ENCODE results near the gene SYT15.

The SYT15 gene

GRCh38 chr10:46539596-46540411 is 39.1 kb upstream of the SYT15 start:
- H3K9me2 ChIP-seq (replicated peaks; ENCODE audit: control insufficient read depth, low read length) = no peaks in the 10 kb centered on the region
- H3K79me2 ChIP-seq (ENCODE audit: control insufficient read depth, low read length) = no peaks in the 10 kb centered on the region
- no peak overlapping the region for H3K4me2 ChIP-seq (ENCODE audit: low read length)
- H3K36me3 ChIP-seq (ENCODE audit: control insufficient read depth, low read length) = no peaks in the 10 kb centered on the region
- H4K20me1 ChIP-seq (ENCODE audit: control insufficient read depth, insufficient read depth, low read depth, low read length) = no peaks in the 10 kb centered on the region
- no peak overlapping the region for H3K27ac ChIP-seq (ENCODE audit: low read depth, low read length)
- TF ChIP-seq EZH2phosphoT487 (IDR thresholded peaks at IDR 0.05; ENCODE audit: borderline replicate concordance, low read length) (no peak), CTCF (IDR thresholded peaks at IDR 0.05; ENCODE audit: low read depth, low read length, poor library complexity, severe bottlenecking) (no peak)
- no peaks in the 10 kb centered on the region for H3K4me1 ChIP-seq (ENCODE audit: control insufficient read depth, low read length)
- H3K9me3 ChIP-seq (ENCODE audit: control insufficient read depth, insufficient read depth, low read length) = no peaks in the 10 kb centered on the region
- H3F3A ChIP-seq (ENCODE audit: control insufficient read depth, insufficient read depth) = no peaks in the 10 kb centered on the region
- H3K4me3 ChIP-seq (ENCODE audit: low read length) = no peak overlapping the region
- peaks cover 4% of the 10 kb centered on the region for H3K27me3 ChIP-seq (ENCODE audit: control insufficient read depth, low read length)

GRCh38 chr10:46540412-46541016 is 38.4 kb upstream of the SYT15 start:
- H4K20me1 ChIP-seq (ENCODE audit: control insufficient read depth, insufficient read depth, low read depth, low read length) = no peaks in the 10 kb centered on the region
- H3K4me2 ChIP-seq (ENCODE audit: low read length) = no peak overlapping the region
- no peaks in the 10 kb centered on the region for H3K4me1 ChIP-seq (ENCODE audit: control insufficient read depth, low read length)
- H3K79me2 ChIP-seq (ENCODE audit: control insufficient read depth, low read length) = no peaks in the 10 kb centered on the region
- H3K9me2 ChIP-seq (replicated peaks; ENCODE audit: control insufficient read depth, low read length) = no peaks in the 10 kb centered on the region
- H3F3A ChIP-seq (ENCODE audit: control insufficient read depth, insufficient read depth) = no peaks in the 10 kb centered on the region
- no peaks in the 10 kb centered on the region for H3K9me3 ChIP-seq (ENCODE audit: control insufficient read depth, insufficient read depth, low read length)
- TF ChIP-seq EZH2phosphoT487 (IDR thresholded peaks at IDR 0.05; ENCODE audit: borderline replicate concordance, low read length) (no peak), CTCF (IDR thresholded peaks at IDR 0.05; ENCODE audit: low read depth, low read length, poor library complexity, severe bottlenecking) (no peak)
- H3K4me3 ChIP-seq (ENCODE audit: low read length) = no peak overlapping the region
- peaks cover 4% of the 10 kb centered on the region for H3K27me3 ChIP-seq (ENCODE audit: control insufficient read depth, low read length)
- no peaks in the 10 kb centered on the region for H3K36me3 ChIP-seq (ENCODE audit: control insufficient read depth, low read length)
- H3K27ac ChIP-seq (ENCODE audit: low read depth, low read length) = no peak overlapping the region

- Histone ChIP-seq H3K9me2 (replicated peaks; ENCODE audit: control insufficient read depth, low read length) (no peaks in the 10 kb centered on the region), H3K9me3 (ENCODE audit: control insufficient read depth, insufficient read depth, low read length) (no peaks in the 10 kb centered on the region), H4K20me1 (ENCODE audit: control insufficient read depth, insufficient read depth, low read depth, low read length) (no peaks in the 10 kb centered on the region), H3K4me3 (ENCODE audit: low read length) (no peak overlapping the region), H3K36me3 (ENCODE audit: control insufficient read depth, low read length) (no peaks in the 10 kb centered on the region), H3K4me1 (ENCODE audit: control insufficient read depth, low read length) (no peaks in the 10 kb centered on the region), H3K79me2 (ENCODE audit: control insufficient read depth, low read length) (no peaks in the 10 kb centered on the region), H3F3A (ENCODE audit: control insufficient read depth, insufficient read depth) (no peaks in the 10 kb centered on the region), H3K4me2 (ENCODE audit: low read length) (no peak overlapping the region), H3K27ac (ENCODE audit: low read depth, low read length) (no peak overlapping the region), H3K27me3 (ENCODE audit: control insufficient read depth, low read length) (peaks cover 4% of the 10 kb centered on the region)
- TF ChIP-seq EZH2phosphoT487 (IDR thresholded peaks at IDR 0.05; ENCODE audit: borderline replicate concordance, low read length) = no peak
- no peak for TF ChIP-seq CTCF (IDR thresholded peaks at IDR 0.05; ENCODE audit: low read depth, low read length, poor library complexity, severe bottlenecking)
Measured at GRCh38 chr10:46541017-46541661, 37.8 kb upstream of the SYT15 start.
